Activated gamma-delta T cell treated with anti-CD3 and anti-CD28 coated beads, Interleukin-2, amount 50 U/mL, for 16 hours (primary cell): ENCODE measurements around the gene TMEM258.

ENCODE experiments used
- DNase-seq: peaks from one replicate; pipeline ENCODE4 v3.0.0-alpha.2; 2020; ENCODE audit warnings: low read depth

TMEM258 gene

GRCh38 chr11:61792310-61793082 is at the start of gene TMEM258, which contains the start of gene FEN1:
Gene TMEM258 (minus strand): TSS chr11:61792599. CDS start chr11:61792558, 41 bp downstream.
Gene FEN1 (plus strand): TSS chr11:61792911. CDS start chr11:61795362, 2,451 bp downstream.
- peak; percentile 81 for DNase-seq

GRCh38 chr11:61841636-61842527 is 49.5 kb upstream of the TMEM258 start:
- DNase-seq = no peak

- no peak for DNase-seq
Observed at GRCh38 chr11:61840371-61840770, 48.0 kb upstream of the TMEM258 start.

- DNase-seq = no peak
Observed at GRCh38 chr11:61839742-61840141, 47.3 kb upstream of the TMEM258 start.

GRCh38 chr11:61838921-61839320 is 46.5 kb upstream of the TMEM258 start:
- no peak for DNase-seq

GRCh38 chr11:61838501-61838900 is 46.1 kb upstream of the TMEM258 start:
- no peak for DNase-seq

- no peak for DNase-seq
Observed at GRCh38 chr11:61837411-61838005, 45.1 kb upstream of the TMEM258 start.

- no peak for DNase-seq
Observed at GRCh38 chr11:61836193-61836592, 43.8 kb upstream of the TMEM258 start.

- peak; percentile 25 for DNase-seq
Observed at GRCh38 chr11:61834278-61835048, 42.1 kb upstream of the TMEM258 start.

GRCh38 chr11:61833926-61834277 is 41.5 kb upstream of the TMEM258 start:
- no peak for DNase-seq

- no peak for DNase-seq
Observed at GRCh38 chr11:61833471-61833870, 41.1 kb upstream of the TMEM258 start.

- DNase-seq = no peak
Observed at GRCh38 chr11:61832754-61833153, 40.4 kb upstream of the TMEM258 start.

GRCh38 chr11:61832207-61832606 is 39.8 kb upstream of the TMEM258 start:
- DNase-seq = no peak

- no peak for DNase-seq
Observed at GRCh38 chr11:61830237-61831105, 38.1 kb upstream of the TMEM258 start.

- DNase-seq = no peak
Observed at GRCh38 chr11:61829806-61830205, 37.4 kb upstream of the TMEM258 start.

- no peak for DNase-seq
Observed at GRCh38 chr11:61828629-61829407, 36.4 kb upstream of the TMEM258 start.

GRCh38 chr11:61828379-61828628 is 35.9 kb upstream of the TMEM258 start:
- DNase-seq = no peak

GRCh38 chr11:61827571-61828378 is 35.4 kb upstream of the TMEM258 start, which contains the start of gene FADS2:
Gene FADS2 (plus strand): TSS chr11:61828300. CDS start chr11:61828391, 91 bp downstream.
- DNase-seq = peak; percentile 48

- DNase-seq = no peak
Observed at GRCh38 chr11:61826930-61827570, 34.7 kb upstream of the TMEM258 start.
